Upper lobe of right lung (tissue), 1 donor: ENCODE results near the gene NPHP4. TPM values are rescaled to one million over a fixed set of nuclear protein-coding genes. Genes with fewer than 3 reads are reported as not detected.

Source experiments
- ATAC-seq: fragments of 200-7000 bp; cut with Tn5 transposase; one replicate; pipeline ENCODE4 v1.9.1; 2020; ENCODE audit warnings: mild to moderate bottlenecking, moderate library complexity
- DNase-seq: peaks from one replicate; pipeline ENCODE4 v3.0.0-alpha.2; 2020
- H3K27ac ChIP-seq: fragments of 200-600 bp; one replicate; pipeline ENCODE4 v1.8.0; 2022
- H3K27me3 ChIP-seq: fragments of 200-600 bp; one replicate; pipeline ENCODE4 v1.8.0; 2022; ENCODE audit warnings: mild to moderate bottlenecking
- H3K36me3 ChIP-seq: fragments of 200-600 bp; one replicate; pipeline ENCODE4 v1.8.0; 2022
- H3K4me1 ChIP-seq: fragments of 200-600 bp; one replicate; pipeline ENCODE4 v1.8.0; 2022
- H3K4me3 ChIP-seq: fragments of 200-600 bp; one replicate; pipeline ENCODE4 v1.8.0; 2022; ENCODE audit warnings: mild to moderate bottlenecking
- H3K9me3 ChIP-seq: fragments of 200-600 bp; one replicate; pipeline ENCODE4 v1.8.0; 2022
- CTCF ChIP-seq: fragments of 200-600 bp; IDR thresholded peaks from one replicate; pipeline ENCODE4 v1.8.0; 2022; ENCODE audit warnings: antibody characterized with exemption
- intact Hi-C: fragments of 100-400 bp; cut with DNase I; formaldehyde crosslinking; loops from one replicate; pipeline ENCODE4 v1.11.0; 2022
- total RNA-seq: library from RNA; stranded (reverse); fragmentation: NEBNext Ultra II Directional; extraction: Animal tissue kit (Norgen Biotek cat#: 25700); gene quantifications from one replicate; pipeline ENCODE4 v1.2.1, GENCODE V29; 2021
- donor health status: DM: no; HTN: yes; CAD: no; lungs with severe emphysema.

NPHP4 gene
- total RNA-seq, 1 donor from 2014 or later = 14.6 TPM

GRCh38 chr1:5916572-5917280 lies 75.5 kb downstream of the NPHP4 start:
- DNase-seq = no peak
- no peaks in the 10 kb centered on the region for H3K9me3 ChIP-seq
- no peaks in the 10 kb centered on the region for H3K36me3 ChIP-seq
- ATAC-seq = no peak
- no peaks in the 10 kb centered on the region for H3K27me3 ChIP-seq
- H3K27ac ChIP-seq = no peak overlapping the region
- H3K4me1 ChIP-seq = no peaks in the 10 kb centered on the region
- intact Hi-C loops = no loop called here
- no peak for TF ChIP-seq CTCF
- H3K4me3 ChIP-seq = no peak overlapping the region

- no peak for DNase-seq
- intact Hi-C loops = no loop called here
These were observed 76.3 kb downstream of the NPHP4 start for GRCh38 chr1:5915587-5916571.

GRCh38 chr1:5914676-5915365 lies 77.4 kb downstream of the NPHP4 start:
- intact Hi-C loops = no loop called here
- no peaks in the 10 kb centered on the region for H3K4me1 ChIP-seq
- no peak overlapping the region for H3K4me3 ChIP-seq
- ATAC-seq (no peak), DNase-seq (no peak)
- H3K27ac ChIP-seq = no peak overlapping the region
- no peaks in the 10 kb centered on the region for H3K27me3 ChIP-seq
- no peaks in the 10 kb centered on the region for H3K36me3 ChIP-seq
- no peak for TF ChIP-seq CTCF
- H3K9me3 ChIP-seq = no peaks in the 10 kb centered on the region

More at GRCh38 chr1:5915587-5916571, 76.3 kb downstream of the NPHP4 start:
- peak; percentile 66 for TF ChIP-seq CTCF
- Histone ChIP-seq H3K27ac (no peak overlapping the region), H3K4me3 (no peak overlapping the region), H3K27me3 (no peaks in the 10 kb centered on the region), H3K4me1 (no peaks in the 10 kb centered on the region), H3K9me3 (no peaks in the 10 kb centered on the region), H3K36me3 (no peaks in the 10 kb centered on the region)
- peak; percentile 42 for ATAC-seq

GRCh38 chr1:5913876-5914275 lies 78.3 kb downstream of the NPHP4 start:
- TF ChIP-seq CTCF = no peak
- no peaks in the 10 kb centered on the region for H3K27me3 ChIP-seq
- DNase-seq (no peak), ATAC-seq (no peak)
- intact Hi-C loops = no loop called here
- H3K4me3 ChIP-seq = no peak overlapping the region
- H3K4me1 ChIP-seq = no peaks in the 10 kb centered on the region
- no peaks in the 10 kb centered on the region for H3K36me3 ChIP-seq
- no peaks in the 10 kb centered on the region for H3K9me3 ChIP-seq
- no peak overlapping the region for H3K27ac ChIP-seq

GRCh38 chr1:5913078-5913845 lies 79.0 kb downstream of the NPHP4 start:
- Histone ChIP-seq H3K36me3 (no peaks in the 10 kb centered on the region), H3K27ac (no peak overlapping the region), H3K27me3 (no peaks in the 10 kb centered on the region), H3K4me1 (no peaks in the 10 kb centered on the region), H3K9me3 (no peaks in the 10 kb centered on the region), H3K4me3 (no peak overlapping the region)
- DNase-seq = no peak
- TF ChIP-seq CTCF = no peak
- intact Hi-C loops = no loop called here
- ATAC-seq = no peak
